NB4 (cell line): ENCODE results near the gene SLC9C2.
"Not testable (repeated sequence)": the region's sequence is repeated elsewhere in the genome, so short reads cannot be mapped to it uniquely, and the experiment has no call there.

Source experiments
- DNase-seq: peaks from one replicate; pipeline ENCODE4 v3.0.0; 2010; ENCODE audit warnings: low read depth
- H3K4me3 ChIP-seq: one replicate; pipeline ENCODE4 v1.5.1; 2011; ENCODE audit warnings: mild to moderate bottlenecking, low read depth, low read length, moderate library complexity
- CTCF ChIP-seq: IDR thresholded peaks from one replicate; pipeline ENCODE4 v1.5.1; 2012; ENCODE audit warnings: low read depth, low read length
- MAX ChIP-seq: IDR thresholded peaks from 2 replicates; pipeline ENCODE4 v1.6.1; 2011; ENCODE audit warnings: low read depth, low read length
- MYC ChIP-seq: IDR thresholded peaks from 2 replicates; pipeline ENCODE4 v1.6.1; 2011; ENCODE audit warnings: low read depth, low read length
- POLR2A ChIP-seq: IDR thresholded peaks from 2 replicates; pipeline ENCODE4 v1.6.1; 2011; ENCODE audit warnings: mild to moderate bottlenecking; ENCODE audit not compliant: insufficient read length; ENCODE audit errors: extremely low read depth

Gene SLC9C2

GRCh38 chr1:173504268-173504667, 98.6 kb downstream of the SLC9C2 start:
- TF ChIP-seq MYC, result no peak
- no peak for DNase-seq
- no peak overlapping the region for H3K4me3 ChIP-seq

GRCh38 chr1:173503391-173503790, 99.5 kb downstream of the SLC9C2 start:
- no peak for DNase-seq
- TF ChIP-seq MYC (no peak), POLR2A (no peak), MAX (no peak), CTCF (no peak)
- no peak overlapping the region for H3K4me3 ChIP-seq

- DNase-seq, result no peak
- no peak for TF ChIP-seq CTCF
- TF ChIP-seq MYC, result no peak
- no peak for TF ChIP-seq MAX
- TF ChIP-seq POLR2A, result no peak
These were observed 100.8 kb downstream of the SLC9C2 start for GRCh38 chr1:173502104-173502503.

GRCh38 chr1:173499729-173500128, 103.1 kb downstream of the SLC9C2 start:
- no peak for DNase-seq
- no peak overlapping the region for H3K4me3 ChIP-seq
- no peak for TF ChIP-seq MAX
- no peak for TF ChIP-seq CTCF
- no peak for TF ChIP-seq MYC
- TF ChIP-seq POLR2A, result no peak

More at GRCh38 chr1:173502104-173502503, 100.8 kb downstream of the SLC9C2 start:
- no peak overlapping the region for H3K4me3 ChIP-seq

- no peak overlapping the region for H3K4me3 ChIP-seq
- TF ChIP-seq MYC, result no peak
- no peak for TF ChIP-seq MAX
- TF ChIP-seq CTCF, result no peak
- no peak for TF ChIP-seq POLR2A
- no peak for DNase-seq
These were observed 106.0 kb downstream of the SLC9C2 start for GRCh38 chr1:173496757-173497320.

- H3K4me3 ChIP-seq, result no peak overlapping the region
- no peak for DNase-seq
- TF ChIP-seq MAX (no peak), POLR2A (no peak), CTCF (no peak), MYC (no peak)
These were observed 107.1 kb downstream of the SLC9C2 start for GRCh38 chr1:173495609-173496267.

GRCh38 chr1:173493125-173493524, 109.7 kb downstream of the SLC9C2 start:
- not testable (repeated sequence) for DNase-seq, H3K4me3 ChIP-seq
